K562 (cell line): ENCODE measurements around the gene SFR1. TPM values are rescaled to one million over a fixed set of nuclear protein-coding genes. Genes with fewer than 3 reads are reported as not detected.

Experiments
- ASH1L ChIP-seq: fragments of 450-650 bp; IDR thresholded peaks from 2 replicates; pipeline ENCODE4 v1.6.1; 2018; ENCODE audit warnings: borderline replicate concordance, mild to moderate bottlenecking, low read depth; ENCODE audit not compliant: partially characterized antibody
- CBX3 ChIP-seq, 2 experiments: IDR thresholded peaks; 1 replicate in 1 of 2; 2 replicates in 1 of 2; pipeline ENCODE4 v1.6.1; 2012; ENCODE audit warnings: inconsistent platforms in 2 of 2, low read length in 2 of 2, borderline replicate concordance in 1 of 2, control low read depth in 1 of 2
- DPF2 ChIP-seq: fragments of 450-650 bp; IDR thresholded peaks from 2 replicates; pipeline ENCODE4 v1.6.1; 2016
- FOXA1 ChIP-seq: fragments of 450-650 bp; IDR thresholded peaks from 2 replicates; pipeline ENCODE4 v1.6.1; 2016; ENCODE audit warnings: mild to moderate bottlenecking, borderline replicate concordance
- GATA2 ChIP-seq: sonication (generic); formaldehyde crosslinking; IDR thresholded peaks from 2 replicates; pipeline ENCODE4 v1.4.0; 2020; ENCODE audit warnings: mild to moderate bottlenecking, missing genetic modification reagents
- GATAD2A ChIP-seq: fragments of 450-650 bp; IDR thresholded peaks from 2 replicates; pipeline ENCODE4 v1.6.1; 2017
- GTF2A2 ChIP-seq: IDR thresholded peaks from 2 replicates; pipeline ENCODE4 v1.6.1; 2016; ENCODE audit warnings: mild to moderate bottlenecking, missing genetic modification characterization, missing compliant biosample characterization
- HDAC1 ChIP-seq, 2 experiments: fragments of 450-650 bp; IDR thresholded peaks; 2 replicates each; pipeline ENCODE4 v1.6.1; 2016 to 2017; ENCODE audit warnings: inconsistent platforms in 1 of 2, mild to moderate bottlenecking in 1 of 2, moderate library complexity in 1 of 2
- HNRNPL ChIP-seq: fragments of 200-400 bp; formaldehyde crosslinking; IDR thresholded peaks from 2 replicates; pipeline ENCODE4 v1.6.1; 2017; ENCODE audit warnings: low read depth, mild to moderate bottlenecking, low read length
- KDM4B ChIP-seq, 2 experiments: fragments of 450-650 bp in 1 of 2; sonication (generic) in 1 of 2; IDR thresholded peaks; 2 replicates each; pipeline ENCODE4 v1.6.1; 2016 to 2017; ENCODE audit warnings: borderline replicate concordance in 2 of 2, antibody characterized with exemption in 1 of 2, low read depth in 1 of 2, mild to moderate bottlenecking in 1 of 2
- KDM5B ChIP-seq: fragments of 200-600 bp; sonication (generic); IDR thresholded peaks from 2 replicates; pipeline ENCODE4 v1.6.1; 2012; ENCODE audit warnings: low read depth, mild to moderate bottlenecking, moderate library complexity, low read length, control low read depth, inconsistent platforms; ENCODE audit not compliant: insufficient replicate concordance
- MEF2A ChIP-seq: IDR thresholded peaks from 2 replicates; pipeline ENCODE4 v1.6.1; 2011; ENCODE audit warnings: low read depth, mild to moderate bottlenecking, low read length, moderate library complexity; ENCODE audit not compliant: control insufficient read depth
- PHF21A ChIP-seq: fragments of 450-650 bp; IDR thresholded peaks from 2 replicates; pipeline ENCODE4 v1.6.1; 2017; ENCODE audit warnings: low read depth, borderline replicate concordance
- PURB ChIP-seq: sonication (generic); formaldehyde crosslinking; IDR thresholded peaks from 2 replicates; pipeline ENCODE4 v1.9.0; 2021; ENCODE audit warnings: low read depth, mild to moderate bottlenecking, missing genetic modification reagents
- PYGO2 ChIP-seq: fragments of 450-650 bp; IDR thresholded peaks from 2 replicates; pipeline ENCODE4 v1.6.1; 2016; ENCODE audit warnings: mild to moderate bottlenecking, missing genetic modification characterization, moderate library complexity, missing compliant biosample characterization
- RBBP5 ChIP-seq: fragments of 200-600 bp; sonication (generic); IDR thresholded peaks from 2 replicates; pipeline ENCODE4 v1.6.1; 2012; ENCODE audit warnings: borderline replicate concordance, mild to moderate bottlenecking, low read length, control low read depth, inconsistent platforms; ENCODE audit not compliant: insufficient read depth, poor library complexity, severe bottlenecking
- RBM25 ChIP-seq: fragments of 200-400 bp; formaldehyde crosslinking; IDR thresholded peaks from 2 replicates; pipeline ENCODE4 v1.6.1; 2018; ENCODE audit warnings: low read length, low read depth, moderate library complexity; ENCODE audit not compliant: severe bottlenecking
- TAF1 ChIP-seq: IDR thresholded peaks from 2 replicates; pipeline ENCODE4 v1.6.1; 2011; ENCODE audit warnings: mild to moderate bottlenecking, low read length, moderate library complexity; ENCODE audit not compliant: insufficient read depth, control insufficient read depth, severe bottlenecking; ENCODE audit errors: extremely low read depth
- ZBTB1 ChIP-seq: sonication (generic); formaldehyde crosslinking; IDR thresholded peaks from 2 replicates; pipeline ENCODE4 v1.8.1; 2023; ENCODE audit warnings: missing genetic modification reagents, low read depth, mild to moderate bottlenecking, borderline replicate concordance
- ZBTB7A ChIP-seq: IDR thresholded peaks from 2 replicates; pipeline ENCODE4 v1.6.1; 2011; ENCODE audit warnings: low read depth, mild to moderate bottlenecking, low read length, moderate library complexity, borderline replicate concordance; ENCODE audit not compliant: control insufficient read depth
- ZNF41 ChIP-seq: fragments of 250-450 bp; sonication (Bioruptor Pico); conservative IDR thresholded peaks from 2 replicates; pipeline ENCODE4 v1.4.0; 2020; ENCODE audit warnings: mild to moderate bottlenecking
- polyA plus RNA-seq, 8 experiments: library from polyadenylated mRNA; depleted of rRNA in 4 of 8; stranded (reverse) in 5 of 8; unstranded in 3 of 8; fragments of >200 nt; fragmentation: Nextera tagmentation in 2 of 8; fragmentation: Illumina TruSeq in 1 of 8; extraction: Ambion mirVana in 2 of 8; extraction: Trizol in 1 of 8; gene quantifications; 2 replicates each; pipeline versions ENCODE4 v1.2.1 to v1.2.3, GENCODE V29; 2011 to 2014; ENCODE audit warnings: inconsistent platforms in 1 of 8, missing spikeins in 1 of 8
- total RNA-seq, 7 experiments: library from RNA; depleted of rRNA in 6 of 7; stranded (reverse); fragments of >200 nt in 6 of 7; fragmentation: Illumina TruSeq in 2 of 7; extraction: Trizol in 2 of 7; gene quantifications; 2 replicates each; pipeline versions ENCODE4 v1.2.1 to v1.2.3, GENCODE V29; 2011 to 2021; ENCODE audit warnings: low replicate concordance in 1 of 7
- TF ChIP-seq, protein P1 (sequence below): sonication (generic); formaldehyde crosslinking; IDR thresholded peaks from 2 replicates; pipeline ENCODE4 v1.8.1; 2023; ENCODE audit warnings: mild to moderate bottlenecking, missing genetic modification reagents, moderate library complexity
- TF ChIP-seq, protein P2 (sequence below): fragments of 250-450 bp; sonication (Bioruptor Pico); IDR thresholded peaks from 2 replicates; pipeline ENCODE4 v1.9.0; 2021; ENCODE audit warnings: mild to moderate bottlenecking
- TF ChIP-seq, protein P3 (sequence below): fragments of 200-400 bp; formaldehyde crosslinking; IDR thresholded peaks from 2 replicates; pipeline ENCODE4 v1.6.1; 2017; ENCODE audit warnings: mild to moderate bottlenecking, low read depth, low read length, moderate library complexity

Gene SFR1
- total and polyA plus RNA-seq, 9 of the 15 experiments (the other 6 are each of a cell fraction or from before 2014, with no cell fraction given) = 4.3 to 18.7 (median 9.1) TPM

DNA sequence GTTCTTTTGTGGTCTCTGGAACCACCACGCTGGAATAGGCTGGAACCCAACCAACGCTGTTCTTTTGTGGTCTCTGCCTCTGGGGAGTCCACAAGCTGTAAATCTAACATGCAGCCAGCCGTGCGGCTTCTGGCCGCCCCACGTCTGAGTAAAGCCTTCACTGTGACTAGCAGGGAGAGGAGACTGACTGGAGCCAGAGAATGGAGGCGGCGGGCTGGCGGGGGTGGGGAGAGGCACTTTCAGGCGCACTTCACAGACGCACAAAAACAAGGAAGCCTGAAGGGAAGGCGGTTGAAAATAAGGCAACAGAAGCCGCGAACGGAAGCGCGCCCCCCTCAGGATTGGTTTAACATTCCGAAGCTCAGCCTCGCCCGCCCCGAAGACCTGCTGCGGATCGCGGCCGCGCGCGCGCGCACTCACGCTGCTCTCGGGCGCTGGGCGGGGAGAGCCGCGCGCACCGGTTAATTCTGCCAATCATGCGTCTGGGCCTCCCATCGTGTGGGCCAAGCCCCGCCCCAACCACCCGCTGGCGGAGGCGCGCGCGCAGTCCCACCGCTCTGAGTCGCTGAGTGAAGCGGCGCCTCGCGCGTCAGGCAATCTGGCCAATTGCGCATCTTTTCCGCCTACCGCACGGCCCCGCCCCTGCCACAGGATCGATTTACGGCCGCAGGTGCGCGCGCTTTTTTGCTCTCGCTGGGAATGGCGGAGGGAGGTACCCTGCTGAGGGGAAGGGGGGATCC is at the start of gene SFR1 (continued):
- TF ChIP-seq HNRNPL = no peak
- no peak for TF ChIP-seq GATA2 (CRISPR knock-in tag)
- TF ChIP-seq, protein P1, sequence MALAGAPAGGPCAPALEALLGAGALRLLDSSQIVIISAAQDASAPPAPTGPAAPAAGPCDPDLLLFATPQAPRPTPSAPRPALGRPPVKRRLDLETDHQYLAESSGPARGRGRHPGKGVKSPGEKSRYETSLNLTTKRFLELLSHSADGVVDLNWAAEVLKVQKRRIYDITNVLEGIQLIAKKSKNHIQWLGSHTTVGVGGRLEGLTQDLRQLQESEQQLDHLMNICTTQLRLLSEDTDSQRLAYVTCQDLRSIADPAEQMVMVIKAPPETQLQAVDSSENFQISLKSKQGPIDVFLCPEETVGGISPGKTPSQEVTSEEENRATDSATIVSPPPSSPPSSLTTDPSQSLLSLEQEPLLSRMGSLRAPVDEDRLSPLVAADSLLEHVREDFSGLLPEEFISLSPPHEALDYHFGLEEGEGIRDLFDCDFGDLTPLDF (CRISPR knock-in tag) = peak; percentile 78
- TF ChIP-seq GTF2A2 = no peak
- no peak for TF ChIP-seq PHF21A
- TF ChIP-seq ZBTB1 = peak; percentile 3; the same call in 1 of the 2 replicates
- TF ChIP-seq CBX3 (IDR thresholded peaks at IDR 0.05; ENCODE audit: borderline replicate concordance in 1 of 2, low read length in 2 of 2) = no peak
- no peak for TF ChIP-seq ASH1L
- no peak for TF ChIP-seq DPF2
- no peak for TF ChIP-seq MEF2A
- TF ChIP-seq FOXA1 = no peak
- peak; percentile 86 for TF ChIP-seq TAF1
- TF ChIP-seq GATAD2A = no peak
- TF ChIP-seq, protein P2, sequence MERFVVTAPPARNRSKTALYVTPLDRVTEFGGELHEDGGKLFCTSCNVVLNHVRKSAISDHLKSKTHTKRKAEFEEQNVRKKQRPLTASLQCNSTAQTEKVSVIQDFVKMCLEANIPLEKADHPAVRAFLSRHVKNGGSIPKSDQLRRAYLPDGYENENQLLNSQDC = no peak
- no peak for TF ChIP-seq RBM25
- TF ChIP-seq HDAC1 (IDR thresholded peaks at IDR 0.05) = 0 out of 4 replicates have a peak, but pooled peaks of 1 of the 2 experiments have one; percentile 40
- TF ChIP-seq, protein P3, sequence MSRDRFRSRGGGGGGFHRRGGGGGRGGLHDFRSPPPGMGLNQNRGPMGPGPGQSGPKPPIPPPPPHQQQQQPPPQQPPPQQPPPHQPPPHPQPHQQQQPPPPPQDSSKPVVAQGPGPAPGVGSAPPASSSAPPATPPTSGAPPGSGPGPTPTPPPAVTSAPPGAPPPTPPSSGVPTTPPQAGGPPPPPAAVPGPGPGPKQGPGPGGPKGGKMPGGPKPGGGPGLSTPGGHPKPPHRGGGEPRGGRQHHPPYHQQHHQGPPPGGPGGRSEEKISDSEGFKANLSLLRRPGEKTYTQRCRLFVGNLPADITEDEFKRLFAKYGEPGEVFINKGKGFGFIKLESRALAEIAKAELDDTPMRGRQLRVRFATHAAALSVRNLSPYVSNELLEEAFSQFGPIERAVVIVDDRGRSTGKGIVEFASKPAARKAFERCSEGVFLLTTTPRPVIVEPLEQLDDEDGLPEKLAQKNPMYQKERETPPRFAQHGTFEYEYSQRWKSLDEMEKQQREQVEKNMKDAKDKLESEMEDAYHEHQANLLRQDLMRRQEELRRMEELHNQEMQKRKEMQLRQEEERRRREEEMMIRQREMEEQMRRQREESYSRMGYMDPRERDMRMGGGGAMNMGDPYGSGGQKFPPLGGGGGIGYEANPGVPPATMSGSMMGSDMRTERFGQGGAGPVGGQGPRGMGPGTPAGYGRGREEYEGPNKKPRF = no peak
- TF ChIP-seq KDM4B (IDR thresholded peaks at IDR 0.05; ENCODE audit: borderline replicate concordance in 2 of 2, low read depth in 1 of 2) = no peak
- TF ChIP-seq ZBTB7A = peak; percentile 9; the same call in 1 of the 2 replicates
- TF ChIP-seq PURB (CRISPR knock-in tag) = no peak
- peak; percentile 72 for TF ChIP-seq KDM5B
- peak; percentile 55 for TF ChIP-seq RBBP5
- no peak for TF ChIP-seq PYGO2
- no peak for TF ChIP-seq ZNF41 (CRISPR knock-in tag)
